GM23338 (cell line): ENCODE data around the gene ZNF385C. TPM values are rescaled to one million over a fixed set of nuclear protein-coding genes. Genes with fewer than 3 reads are reported as not detected.

Experiments used
- ATAC-seq: fragments of 200-7000 bp; cut with Tn5 transposase; 3 replicates; pipeline ENCODE4 v1.9.1; 2020
- DNase-seq: peaks from one replicate; pipeline ENCODE4 v3.0.0-alpha.2; 2015; ENCODE audit warnings: low spot score
- H2AFZ ChIP-seq: fragments of 200-600 bp; sonication (generic); 2 replicates; pipeline ENCODE4 v1.8.0; 2016; ENCODE audit warnings: antibody characterized with exemption, mild to moderate bottlenecking, moderate library complexity
- H3F3A ChIP-seq: fragments of 200-600 bp; sonication (generic); replicated peaks from 2 replicates; pipeline ENCODE4 v1.8.0; 2017; ENCODE audit warnings: antibody characterized with exemption, mixed run types, low read depth
- H3K27ac ChIP-seq: fragments of 200-600 bp; sonication (generic); 2 replicates; pipeline ENCODE4 v1.6.1; 2016; ENCODE audit warnings: low read depth
- H3K27me3 ChIP-seq: fragments of 200-600 bp; sonication (generic); 2 replicates; pipeline ENCODE4 v1.8.0; 2016; ENCODE audit warnings: mild to moderate bottlenecking, mixed run types, moderate library complexity; ENCODE audit not compliant: insufficient read depth
- H3K36me3 ChIP-seq: fragments of 200-600 bp; sonication (generic); 2 replicates; pipeline ENCODE4 v1.8.0; 2016; ENCODE audit warnings: mild to moderate bottlenecking; ENCODE audit not compliant: insufficient read depth
- H3K4me1 ChIP-seq: fragments of 200-600 bp; sonication (generic); 2 replicates; pipeline ENCODE4 v1.8.0; 2016; ENCODE audit warnings: mild to moderate bottlenecking, moderate library complexity; ENCODE audit not compliant: insufficient read depth
- H3K4me2 ChIP-seq: fragments of 200-600 bp; sonication (generic); 2 replicates; pipeline ENCODE4 v1.7.1; 2017; ENCODE audit warnings: mixed run types
- H3K4me3 ChIP-seq: fragments of 200-600 bp; sonication (generic); 2 replicates; pipeline ENCODE4 v1.6.1; 2016; ENCODE audit warnings: mixed run types
- H3K79me2 ChIP-seq: fragments of 200-600 bp; sonication (generic); replicated peaks from 2 replicates; pipeline ENCODE4 v1.8.0; 2017; ENCODE audit warnings: mild to moderate bottlenecking; ENCODE audit not compliant: insufficient read depth
- H3K9me2 ChIP-seq: fragments of 200-600 bp; sonication (generic); 2 replicates; pipeline ENCODE4 v1.8.0; 2017; ENCODE audit not compliant: insufficient read depth
- H4K20me1 ChIP-seq: fragments of 200-600 bp; sonication (generic); replicated peaks from 2 replicates; pipeline ENCODE4 v1.8.0; 2017; ENCODE audit warnings: mild to moderate bottlenecking; ENCODE audit not compliant: insufficient read depth
- H3K27ac Mint-ChIP-seq: 2 replicates; pipeline ENCODE4 v1.8.0; 2020; ENCODE audit warnings: inconsistent platforms, mild to moderate bottlenecking, moderate library complexity, mixed read lengths
- H3K27me3 Mint-ChIP-seq: 3 replicates; pipeline ENCODE4 v1.8.0; 2022; ENCODE audit warnings: low read depth, mild to moderate bottlenecking, moderate library complexity, mixed read lengths, inconsistent platforms; ENCODE audit not compliant: insufficient read depth, poor library complexity
- H3K36me3 Mint-ChIP-seq: 3 replicates; pipeline ENCODE4 v1.8.0; 2021; ENCODE audit warnings: low read depth, mild to moderate bottlenecking, inconsistent platforms, moderate library complexity, mixed read lengths
- H3K4me1 Mint-ChIP-seq: 3 replicates; pipeline ENCODE4 v1.8.0; 2020; ENCODE audit warnings: mild to moderate bottlenecking, inconsistent platforms, mixed read lengths
- H3K4me3 Mint-ChIP-seq: 3 replicates; pipeline ENCODE4 v1.8.0; 2021; ENCODE audit warnings: moderate library complexity, mild to moderate bottlenecking, inconsistent platforms, mixed read lengths
- H3K9me3 Mint-ChIP-seq: 3 replicates; pipeline ENCODE4 v1.8.0; 2020; ENCODE audit warnings: moderate library complexity, mild to moderate bottlenecking, inconsistent platforms, mixed read lengths
- CREB1 ChIP-seq: fragments of 250-450 bp; sonication (Bioruptor Pico); IDR thresholded peaks from 2 replicates; pipeline ENCODE4 v1.5.0; 2020; ENCODE audit warnings: low read depth, mild to moderate bottlenecking, moderate library complexity
- EZH2 ChIP-seq: fragments of 200-600 bp; sonication (generic); IDR thresholded peaks from one replicate; pipeline ENCODE4 v1.8.0; 2017; ENCODE audit warnings: antibody characterized with exemption, mild to moderate bottlenecking, low read depth; ENCODE audit not compliant: unreplicated experiment
- EZH2phosphoT487 ChIP-seq: fragments of 200-600 bp; sonication (generic); IDR thresholded peaks from one replicate; pipeline ENCODE4 v1.8.1; 2018; ENCODE audit warnings: antibody characterized with exemption; ENCODE audit not compliant: unreplicated experiment
- JUNB ChIP-seq: IDR thresholded peaks from one replicate; pipeline ENCODE4 v1.6.1; 2016; ENCODE audit warnings: antibody characterized with exemption; ENCODE audit not compliant: unreplicated experiment
- POLR2AphosphoS5 ChIP-seq: IDR thresholded peaks from 2 replicates; pipeline ENCODE4 v1.6.1; 2016; ENCODE audit warnings: antibody characterized with exemption, low read depth
- STAT1 ChIP-seq: IDR thresholded peaks from one replicate; pipeline ENCODE4 v1.6.1; 2016; ENCODE audit warnings: antibody characterized with exemption; ENCODE audit not compliant: unreplicated experiment
- ZNF331 ChIP-seq: fragments of 250-450 bp; sonication (Bioruptor Pico); IDR thresholded peaks from 2 replicates; pipeline ENCODE4 v1.5.0; 2020; ENCODE audit warnings: low read depth, mild to moderate bottlenecking, moderate library complexity
- polyA plus RNA-seq: library from polyadenylated mRNA; unstranded; fragments of >200 nt; fragmentation: Nextera tagmentation; extraction: Ambion mirVana; gene quantifications from 2 replicates; pipeline ENCODE4 v1.2.1, GENCODE V29; 2016
- total RNA-seq: library from RNA; depleted of rRNA; stranded (reverse); fragments of >200 nt; shearing (Covaris generic); gene quantifications from 2 replicates; pipeline ENCODE4 v1.2.3, GENCODE V29; 2014
- TF ChIP-seq, protein P1 (sequence below): IDR thresholded peaks from one replicate; pipeline ENCODE4 v1.6.1; 2018; ENCODE audit warnings: antibody characterized with exemption; ENCODE audit not compliant: unreplicated experiment
- TF ChIP-seq, protein P2 (sequence below): fragments of 250-450 bp; sonication (Bioruptor Pico); IDR thresholded peaks from 2 replicates; pipeline ENCODE4 v1.5.0; 2020; ENCODE audit warnings: mild to moderate bottlenecking, moderate library complexity
- TF ChIP-seq, protein P3 (sequence below): IDR thresholded peaks from 2 replicates; pipeline ENCODE4 v1.6.1; 2016; ENCODE audit warnings: antibody characterized with exemption
- TF ChIP-seq, protein P4 (sequence below), 2 experiments: fragments of 200-600 bp in 1 of 2; sonication (generic) in 1 of 2; conservative IDR thresholded peaks; 2 replicates each; pipeline versions ENCODE4 v1.5.1 to v1.6.1; 2016 to 2017; ENCODE audit warnings: antibody characterized with exemption in 2 of 2, low read depth in 2 of 2, mild to moderate bottlenecking in 2 of 2, moderate library complexity in 1 of 2

ZNF385C gene
- total and polyA plus RNA-seq, 2 experiments from 2014 or later = 1.9 to 3.1 TPM

DNA sequence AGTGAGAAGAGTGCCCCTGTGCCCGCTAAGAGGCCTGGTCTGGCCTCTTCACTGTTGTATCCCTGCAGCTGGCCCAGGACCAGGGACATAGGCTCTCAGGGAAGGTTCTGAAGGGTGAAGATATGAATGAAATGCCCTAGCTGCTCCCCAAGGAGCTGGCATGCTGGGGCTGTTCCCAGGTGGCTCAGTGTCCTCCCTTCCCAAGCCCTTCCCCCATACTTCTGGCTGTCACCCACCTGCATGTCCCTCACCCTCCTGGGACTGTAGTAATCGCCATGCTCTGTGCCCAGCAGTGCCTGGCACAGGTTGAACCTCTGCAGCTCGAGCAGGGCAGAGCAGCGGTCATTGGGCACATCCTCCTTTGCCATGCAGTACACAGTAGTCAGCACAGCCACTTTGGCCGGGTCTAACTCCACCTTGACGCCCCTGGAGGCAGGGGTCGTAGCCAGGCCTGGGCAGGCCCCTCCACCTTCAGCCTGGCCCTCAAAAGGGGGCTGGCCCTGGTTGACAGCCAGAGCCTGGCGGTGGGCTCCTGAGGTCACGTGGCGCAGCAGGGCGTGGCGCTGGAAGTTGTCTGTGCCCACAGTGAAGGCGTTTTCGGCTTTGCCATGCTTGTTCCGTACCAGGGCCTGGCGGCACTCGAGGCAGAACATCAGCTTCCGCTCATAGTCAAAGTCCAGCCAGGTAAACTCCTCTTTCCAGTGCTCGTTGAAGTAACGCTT lies 55.5 kb downstream of the ZNF385C start:
- no peaks in the 10 kb centered on the region for H3K27me3 ChIP-seq

More for the DNA sequence above, 55.5 kb downstream of the ZNF385C start:
- no peaks in the 10 kb centered on the region for H3K9me3 Mint-ChIP-seq
- H3K4me1 Mint-ChIP-seq = peaks cover 5% of the 10 kb centered on the region; the same call in 1 of the 3 replicates
- ATAC-seq (no peak), DNase-seq (no peak)
- TF ChIP-seq STAT1 (no peak), EZH2 (no peak), EZH2phosphoT487 (no peak), ZNF331 (CRISPR knock-in tag) (no peak), JUNB (no peak), CREB1 (no peak), POLR2AphosphoS5 (no peak)
- TF ChIP-seq, protein P1, sequence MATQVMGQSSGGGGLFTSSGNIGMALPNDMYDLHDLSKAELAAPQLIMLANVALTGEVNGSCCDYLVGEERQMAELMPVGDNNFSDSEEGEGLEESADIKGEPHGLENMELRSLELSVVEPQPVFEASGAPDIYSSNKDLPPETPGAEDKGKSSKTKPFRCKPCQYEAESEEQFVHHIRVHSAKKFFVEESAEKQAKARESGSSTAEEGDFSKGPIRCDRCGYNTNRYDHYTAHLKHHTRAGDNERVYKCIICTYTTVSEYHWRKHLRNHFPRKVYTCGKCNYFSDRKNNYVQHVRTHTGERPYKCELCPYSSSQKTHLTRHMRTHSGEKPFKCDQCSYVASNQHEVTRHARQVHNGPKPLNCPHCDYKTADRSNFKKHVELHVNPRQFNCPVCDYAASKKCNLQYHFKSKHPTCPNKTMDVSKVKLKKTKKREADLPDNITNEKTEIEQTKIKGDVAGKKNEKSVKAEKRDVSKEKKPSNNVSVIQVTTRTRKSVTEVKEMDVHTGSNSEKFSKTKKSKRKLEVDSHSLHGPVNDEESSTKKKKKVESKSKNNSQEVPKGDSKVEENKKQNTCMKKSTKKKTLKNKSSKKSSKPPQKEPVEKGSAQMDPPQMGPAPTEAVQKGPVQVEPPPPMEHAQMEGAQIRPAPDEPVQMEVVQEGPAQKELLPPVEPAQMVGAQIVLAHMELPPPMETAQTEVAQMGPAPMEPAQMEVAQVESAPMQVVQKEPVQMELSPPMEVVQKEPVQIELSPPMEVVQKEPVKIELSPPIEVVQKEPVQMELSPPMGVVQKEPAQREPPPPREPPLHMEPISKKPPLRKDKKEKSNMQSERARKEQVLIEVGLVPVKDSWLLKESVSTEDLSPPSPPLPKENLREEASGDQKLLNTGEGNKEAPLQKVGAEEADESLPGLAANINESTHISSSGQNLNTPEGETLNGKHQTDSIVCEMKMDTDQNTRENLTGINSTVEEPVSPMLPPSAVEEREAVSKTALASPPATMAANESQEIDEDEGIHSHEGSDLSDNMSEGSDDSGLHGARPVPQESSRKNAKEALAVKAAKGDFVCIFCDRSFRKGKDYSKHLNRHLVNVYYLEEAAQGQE = no peak
- TF ChIP-seq, protein P2, sequence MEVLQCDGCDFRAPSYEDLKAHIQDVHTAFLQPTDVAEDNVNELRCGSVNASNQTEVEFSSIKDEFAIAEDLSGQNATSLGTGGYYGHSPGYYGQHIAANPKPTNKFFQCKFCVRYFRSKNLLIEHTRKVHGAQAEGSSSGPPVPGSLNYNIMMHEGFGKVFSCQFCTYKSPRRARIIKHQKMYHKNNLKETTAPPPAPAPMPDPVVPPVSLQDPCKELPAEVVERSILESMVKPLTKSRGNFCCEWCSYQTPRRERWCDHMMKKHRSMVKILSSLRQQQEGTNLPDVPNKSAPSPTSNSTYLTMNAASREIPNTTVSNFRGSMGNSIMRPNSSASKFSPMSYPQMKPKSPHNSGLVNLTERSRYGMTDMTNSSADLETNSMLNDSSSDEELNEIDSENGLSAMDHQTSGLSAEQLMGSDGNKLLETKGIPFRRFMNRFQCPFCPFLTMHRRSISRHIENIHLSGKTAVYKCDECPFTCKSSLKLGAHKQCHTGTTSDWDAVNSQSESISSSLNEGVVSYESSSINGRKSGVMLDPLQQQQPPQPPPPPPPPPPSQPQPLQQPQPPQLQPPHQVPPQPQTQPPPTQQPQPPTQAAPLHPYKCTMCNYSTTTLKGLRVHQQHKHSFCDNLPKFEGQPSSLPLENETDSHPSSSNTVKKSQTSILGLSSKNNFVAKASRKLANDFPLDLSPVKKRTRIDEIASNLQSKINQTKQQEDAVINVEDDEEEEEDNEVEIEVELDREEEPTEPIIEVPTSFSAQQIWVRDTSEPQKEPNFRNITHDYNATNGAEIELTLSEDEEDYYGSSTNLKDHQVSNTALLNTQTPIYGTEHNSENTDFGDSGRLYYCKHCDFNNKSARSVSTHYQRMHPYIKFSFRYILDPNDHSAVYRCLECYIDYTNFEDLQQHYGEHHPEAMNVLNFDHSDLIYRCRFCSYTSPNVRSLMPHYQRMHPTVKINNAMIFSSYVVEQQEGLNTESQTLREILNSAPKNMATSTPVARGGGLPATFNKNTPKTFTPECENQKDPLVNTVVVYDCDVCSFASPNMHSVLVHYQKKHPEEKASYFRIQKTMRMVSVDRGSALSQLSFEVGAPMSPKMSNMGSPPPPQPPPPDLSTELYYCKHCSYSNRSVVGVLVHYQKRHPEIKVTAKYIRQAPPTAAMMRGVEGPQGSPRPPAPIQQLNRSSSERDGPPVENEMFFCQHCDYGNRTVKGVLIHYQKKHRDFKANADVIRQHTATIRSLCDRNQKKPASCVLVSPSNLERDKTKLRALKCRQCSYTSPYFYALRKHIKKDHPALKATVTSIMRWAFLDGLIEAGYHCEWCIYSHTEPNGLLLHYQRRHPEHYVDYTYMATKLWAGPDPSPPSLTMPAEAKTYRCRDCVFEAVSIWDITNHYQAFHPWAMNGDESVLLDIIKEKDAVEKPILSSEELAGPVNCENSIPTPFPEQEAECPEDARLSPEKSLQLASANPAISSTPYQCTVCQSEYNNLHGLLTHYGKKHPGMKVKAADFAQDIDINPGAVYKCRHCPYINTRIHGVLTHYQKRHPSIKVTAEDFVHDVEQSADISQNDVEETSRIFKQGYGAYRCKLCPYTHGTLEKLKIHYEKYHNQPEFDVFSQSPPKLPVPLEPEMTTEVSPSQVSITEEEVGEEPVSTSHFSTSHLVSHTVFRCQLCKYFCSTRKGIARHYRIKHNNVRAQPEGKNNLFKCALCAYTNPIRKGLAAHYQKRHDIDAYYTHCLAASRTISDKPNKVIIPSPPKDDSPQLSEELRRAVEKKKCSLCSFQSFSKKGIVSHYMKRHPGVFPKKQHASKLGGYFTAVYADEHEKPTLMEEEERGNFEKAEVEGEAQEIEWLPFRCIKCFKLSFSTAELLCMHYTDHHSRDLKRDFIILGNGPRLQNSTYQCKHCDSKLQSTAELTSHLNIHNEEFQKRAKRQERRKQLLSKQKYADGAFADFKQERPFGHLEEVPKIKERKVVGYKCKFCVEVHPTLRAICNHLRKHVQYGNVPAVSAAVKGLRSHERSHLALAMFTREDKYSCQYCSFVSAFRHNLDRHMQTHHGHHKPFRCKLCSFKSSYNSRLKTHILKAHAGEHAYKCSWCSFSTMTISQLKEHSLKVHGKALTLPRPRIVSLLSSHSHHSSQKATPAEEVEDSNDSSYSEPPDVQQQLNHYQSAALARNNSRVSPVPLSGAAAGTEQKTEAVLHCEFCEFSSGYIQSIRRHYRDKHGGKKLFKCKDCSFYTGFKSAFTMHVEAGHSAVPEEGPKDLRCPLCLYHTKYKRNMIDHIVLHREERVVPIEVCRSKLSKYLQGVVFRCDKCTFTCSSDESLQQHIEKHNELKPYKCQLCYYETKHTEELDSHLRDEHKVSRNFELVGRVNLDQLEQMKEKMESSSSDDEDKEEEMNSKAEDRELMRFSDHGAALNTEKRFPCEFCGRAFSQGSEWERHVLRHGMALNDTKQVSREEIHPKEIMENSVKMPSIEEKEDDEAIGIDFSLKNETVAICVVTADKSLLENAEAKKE = no peak
- TF ChIP-seq, protein P3, sequence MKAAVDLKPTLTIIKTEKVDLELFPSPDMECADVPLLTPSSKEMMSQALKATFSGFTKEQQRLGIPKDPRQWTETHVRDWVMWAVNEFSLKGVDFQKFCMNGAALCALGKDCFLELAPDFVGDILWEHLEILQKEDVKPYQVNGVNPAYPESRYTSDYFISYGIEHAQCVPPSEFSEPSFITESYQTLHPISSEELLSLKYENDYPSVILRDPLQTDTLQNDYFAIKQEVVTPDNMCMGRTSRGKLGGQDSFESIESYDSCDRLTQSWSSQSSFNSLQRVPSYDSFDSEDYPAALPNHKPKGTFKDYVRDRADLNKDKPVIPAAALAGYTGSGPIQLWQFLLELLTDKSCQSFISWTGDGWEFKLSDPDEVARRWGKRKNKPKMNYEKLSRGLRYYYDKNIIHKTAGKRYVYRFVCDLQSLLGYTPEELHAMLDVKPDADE = no peak
- TF ChIP-seq, protein P4, sequence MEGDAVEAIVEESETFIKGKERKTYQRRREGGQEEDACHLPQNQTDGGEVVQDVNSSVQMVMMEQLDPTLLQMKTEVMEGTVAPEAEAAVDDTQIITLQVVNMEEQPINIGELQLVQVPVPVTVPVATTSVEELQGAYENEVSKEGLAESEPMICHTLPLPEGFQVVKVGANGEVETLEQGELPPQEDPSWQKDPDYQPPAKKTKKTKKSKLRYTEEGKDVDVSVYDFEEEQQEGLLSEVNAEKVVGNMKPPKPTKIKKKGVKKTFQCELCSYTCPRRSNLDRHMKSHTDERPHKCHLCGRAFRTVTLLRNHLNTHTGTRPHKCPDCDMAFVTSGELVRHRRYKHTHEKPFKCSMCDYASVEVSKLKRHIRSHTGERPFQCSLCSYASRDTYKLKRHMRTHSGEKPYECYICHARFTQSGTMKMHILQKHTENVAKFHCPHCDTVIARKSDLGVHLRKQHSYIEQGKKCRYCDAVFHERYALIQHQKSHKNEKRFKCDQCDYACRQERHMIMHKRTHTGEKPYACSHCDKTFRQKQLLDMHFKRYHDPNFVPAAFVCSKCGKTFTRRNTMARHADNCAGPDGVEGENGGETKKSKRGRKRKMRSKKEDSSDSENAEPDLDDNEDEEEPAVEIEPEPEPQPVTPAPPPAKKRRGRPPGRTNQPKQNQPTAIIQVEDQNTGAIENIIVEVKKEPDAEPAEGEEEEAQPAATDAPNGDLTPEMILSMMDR (conservative IDR thresholded peaks at IDR 0.05; ENCODE audit: low read depth in 2 of 2) = no peak
- no peak overlapping the region for H3K4me3 Mint-ChIP-seq
- no peak overlapping the region for H2AFZ ChIP-seq
- H3K27ac ChIP-seq = no peak overlapping the region
- H3K27me3 Mint-ChIP-seq = peaks cover 2% of the 10 kb centered on the region
- no peaks in the 10 kb centered on the region; the same call in 2 of the 3 replicates for H3K36me3 Mint-ChIP-seq
- no peaks in the 10 kb centered on the region for H3K9me2 ChIP-seq
- no peak overlapping the region for H3K4me3 ChIP-seq
- no peaks in the 10 kb centered on the region for H3K79me2 ChIP-seq
- no peak overlapping the region for H3K27ac Mint-ChIP-seq
- H3K36me3 ChIP-seq = no peaks in the 10 kb centered on the region
- H3K4me2 ChIP-seq = no peak overlapping the region
- no peaks in the 10 kb centered on the region for H3K4me1 ChIP-seq
- H3F3A ChIP-seq = no peaks in the 10 kb centered on the region
- H4K20me1 ChIP-seq = no peaks in the 10 kb centered on the region
